ENCODE data around the gene QPRT.
"Not testable (repeated sequence)": the region's sequence is repeated elsewhere in the genome, so short reads cannot be mapped to it uniquely, and the experiment has no call there.

DNA sequence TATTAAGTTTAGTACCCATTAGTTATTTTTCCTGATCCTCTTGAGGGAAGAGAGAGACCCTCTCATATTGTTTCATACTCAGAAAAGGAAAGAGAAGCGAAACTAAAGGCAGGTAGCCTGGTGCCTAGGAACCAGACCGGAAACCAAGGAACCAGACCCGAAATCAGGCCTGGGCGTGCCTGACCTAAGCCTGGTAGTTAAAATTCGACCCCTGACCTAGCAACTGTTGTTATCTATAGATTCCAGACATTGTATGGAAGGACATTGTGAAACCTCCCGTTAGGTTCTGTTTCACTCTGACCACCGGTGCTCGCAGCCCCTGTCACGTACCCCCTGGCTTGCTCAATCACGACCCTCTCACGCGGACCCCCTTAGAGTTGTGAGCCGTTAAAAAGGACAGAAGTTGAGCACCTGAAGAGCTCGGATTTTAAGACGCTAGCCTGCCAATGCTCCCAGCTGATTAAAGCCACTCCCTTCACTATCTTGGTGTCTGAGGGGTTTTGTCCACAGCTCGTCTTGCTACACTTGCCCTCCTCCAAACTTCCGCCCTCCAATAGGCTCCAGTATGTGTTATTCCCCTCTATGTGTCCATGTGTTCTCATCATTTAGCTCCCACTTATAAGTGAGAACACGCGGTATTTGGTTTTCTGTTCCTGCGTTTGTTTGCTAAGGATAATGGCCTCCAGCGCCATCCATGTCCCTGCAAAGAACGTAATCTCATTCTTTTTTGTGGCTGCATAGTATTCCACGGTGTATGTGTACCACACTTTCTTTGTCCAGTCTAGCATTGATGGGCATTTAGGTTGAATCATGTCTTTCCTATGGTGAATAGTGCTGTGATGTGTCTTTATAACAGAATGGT is 10.7 kb downstream of the QPRT start:
- TF ChIP-seq, protein P1, sequence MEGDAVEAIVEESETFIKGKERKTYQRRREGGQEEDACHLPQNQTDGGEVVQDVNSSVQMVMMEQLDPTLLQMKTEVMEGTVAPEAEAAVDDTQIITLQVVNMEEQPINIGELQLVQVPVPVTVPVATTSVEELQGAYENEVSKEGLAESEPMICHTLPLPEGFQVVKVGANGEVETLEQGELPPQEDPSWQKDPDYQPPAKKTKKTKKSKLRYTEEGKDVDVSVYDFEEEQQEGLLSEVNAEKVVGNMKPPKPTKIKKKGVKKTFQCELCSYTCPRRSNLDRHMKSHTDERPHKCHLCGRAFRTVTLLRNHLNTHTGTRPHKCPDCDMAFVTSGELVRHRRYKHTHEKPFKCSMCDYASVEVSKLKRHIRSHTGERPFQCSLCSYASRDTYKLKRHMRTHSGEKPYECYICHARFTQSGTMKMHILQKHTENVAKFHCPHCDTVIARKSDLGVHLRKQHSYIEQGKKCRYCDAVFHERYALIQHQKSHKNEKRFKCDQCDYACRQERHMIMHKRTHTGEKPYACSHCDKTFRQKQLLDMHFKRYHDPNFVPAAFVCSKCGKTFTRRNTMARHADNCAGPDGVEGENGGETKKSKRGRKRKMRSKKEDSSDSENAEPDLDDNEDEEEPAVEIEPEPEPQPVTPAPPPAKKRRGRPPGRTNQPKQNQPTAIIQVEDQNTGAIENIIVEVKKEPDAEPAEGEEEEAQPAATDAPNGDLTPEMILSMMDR (IDR thresholded peaks at IDR 0.05; ENCODE audit: low read depth, low read length), result not testable (repeated sequence)
- TF ChIP-seq POLR2A (IDR thresholded peaks at IDR 0.05; ENCODE audit: extremely low read depth, insufficient read length); MYC (IDR thresholded peaks at IDR 0.05; ENCODE audit: low read depth, low read length): not testable (repeated sequence)
- TF ChIP-seq, protein P2, sequence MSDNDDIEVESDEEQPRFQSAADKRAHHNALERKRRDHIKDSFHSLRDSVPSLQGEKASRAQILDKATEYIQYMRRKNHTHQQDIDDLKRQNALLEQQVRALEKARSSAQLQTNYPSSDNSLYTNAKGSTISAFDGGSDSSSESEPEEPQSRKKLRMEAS (IDR thresholded peaks at IDR 0.05; ENCODE audit: low read depth, low read length), result not testable (repeated sequence)

All from NB4 (cell line).